GM19239 (cell line): Measurements from ENCODE around the gene LGALS12.
A peak's percentile ranks its signal among the peaks of the same experiment; 100 is the strongest.
"Not testable (repeated sequence)": the region's sequence is repeated elsewhere in the genome, so short reads cannot be mapped to it uniquely, and the experiment has no call there.

Experiments
- DNase-seq: peaks from one replicate; pipeline ENCODE4 v3.0.0; 2011; ENCODE audit warnings: low spot score; ENCODE audit not compliant: insufficient read length
- FAIRE-seq: peaks from 2 replicates; lab custom pipeline; 2011; peaks lifted over from hg19 to GRCh38; lab: Jason Lieb, UNC

Gene LGALS12

DNA sequence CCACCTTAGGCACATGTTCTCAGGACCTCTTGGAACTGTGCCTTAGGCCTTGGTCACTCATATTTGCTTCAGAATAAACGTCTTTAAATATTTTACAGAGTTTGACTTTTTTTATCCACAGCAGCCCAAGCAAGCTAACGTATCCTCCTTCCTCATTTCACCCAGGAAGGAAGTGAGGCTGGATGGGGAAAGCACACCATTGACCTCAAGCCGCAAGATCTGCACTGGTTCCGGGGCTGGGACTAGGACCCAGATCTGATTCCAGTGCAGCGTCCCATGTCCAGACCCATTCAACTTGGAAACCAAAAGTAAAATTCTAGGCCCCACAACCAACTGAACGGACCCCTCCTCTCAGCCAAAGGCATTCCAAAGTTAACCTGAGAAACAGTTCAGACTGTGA, 2.4 kb upstream of the LGALS12 start:
- DNase-seq (no peak), FAIRE-seq (no peak)

DNA sequence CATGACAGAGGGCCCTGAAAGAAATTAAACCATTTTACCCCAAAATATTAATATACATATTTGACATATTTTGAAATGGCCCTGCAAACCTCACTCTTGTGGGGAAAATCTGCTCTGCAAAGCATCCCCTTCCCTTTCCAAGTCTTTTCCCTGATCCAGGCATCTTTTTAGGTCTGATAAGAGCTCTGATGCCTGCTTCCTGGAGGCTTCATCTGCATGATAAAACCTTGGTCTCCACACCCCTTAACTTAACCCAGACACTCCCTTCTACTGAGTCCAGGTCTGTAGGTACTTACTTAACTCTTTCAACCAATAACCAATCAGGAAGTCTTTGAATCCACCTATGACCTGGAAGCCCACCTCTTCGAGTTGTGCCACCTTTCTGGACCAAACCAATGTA, 1.8 kb upstream of the LGALS12 start:
- DNase-seq, result no peak
- no peak for FAIRE-seq

DNA sequence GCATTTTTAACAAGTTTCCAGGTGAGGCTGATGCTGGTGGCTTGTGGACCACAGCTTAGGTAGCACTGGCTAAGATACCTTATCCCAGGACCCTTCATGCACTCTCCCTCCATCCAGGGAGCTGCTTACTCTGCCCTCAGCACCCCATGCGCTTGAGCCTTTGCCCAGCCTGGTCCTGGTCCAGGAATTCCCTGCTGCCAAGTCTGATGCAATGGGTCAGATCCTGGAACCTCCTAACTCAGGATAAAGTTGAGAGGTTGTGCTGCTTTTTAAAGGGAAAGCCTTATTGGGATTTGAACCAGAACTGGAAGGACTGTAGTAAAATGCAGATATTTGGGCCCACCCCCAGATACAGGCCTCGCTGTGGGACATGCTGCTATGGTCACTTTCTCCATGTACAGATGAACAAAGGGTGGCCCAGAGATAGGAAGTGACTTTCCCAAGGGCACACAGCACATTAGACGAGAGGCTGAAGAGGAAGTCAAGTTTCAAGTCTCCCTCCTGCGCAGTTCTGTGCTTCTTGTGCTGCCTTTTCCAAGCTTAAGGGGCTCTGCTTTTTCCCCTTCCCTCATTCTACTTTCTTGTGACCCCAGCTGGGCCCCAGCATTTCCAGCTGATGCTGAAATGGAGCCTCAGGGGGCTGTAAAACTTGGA, 824 bp upstream of the LGALS12 start:
- DNase-seq, result no peak
- peak; percentile 8 for FAIRE-seq

DNA sequence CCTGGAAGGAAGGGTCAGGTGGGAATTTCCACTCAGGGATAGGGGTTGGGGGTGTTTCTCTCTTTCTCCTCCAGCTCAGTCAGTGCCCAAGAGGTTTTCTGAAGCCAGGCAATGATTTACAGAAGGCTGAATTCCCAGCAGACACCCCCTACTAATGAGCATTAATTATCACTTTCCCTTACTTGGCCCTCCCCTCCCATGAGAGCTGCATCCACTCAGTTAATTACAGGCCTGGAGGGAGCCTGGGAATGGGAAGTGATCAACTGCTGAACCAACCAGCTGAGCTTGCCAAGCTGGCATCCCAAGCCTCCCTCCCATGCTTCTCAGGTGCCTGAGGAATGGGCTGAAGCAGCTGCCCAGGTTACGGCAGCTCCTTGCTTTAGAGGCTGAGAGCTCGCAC, 992 bp downstream of the LGALS12 start:
- DNase-seq (no peak), FAIRE-seq (no peak)

DNA sequence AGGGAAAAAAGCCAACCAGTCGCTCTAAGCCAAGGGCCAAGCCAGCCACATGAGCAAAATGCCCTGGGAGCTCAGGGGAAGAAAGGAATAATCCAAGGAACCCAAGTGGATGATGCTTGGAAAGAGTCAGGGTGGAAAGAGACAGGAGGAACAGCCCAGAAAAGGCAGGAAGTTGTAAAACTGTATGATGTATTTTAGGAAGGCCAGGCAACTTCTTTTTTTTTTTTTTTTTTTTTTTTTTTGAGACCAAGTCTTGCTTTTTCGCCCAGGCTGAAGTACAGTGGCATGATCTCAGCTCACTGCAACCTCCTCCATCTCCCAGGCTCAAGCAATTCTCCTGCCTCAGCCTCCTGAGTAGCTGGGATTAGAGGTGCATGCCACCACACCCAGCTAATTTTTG, 1.6 kb downstream of the LGALS12 start:
- no peak for FAIRE-seq
- no peak for DNase-seq

DNA sequence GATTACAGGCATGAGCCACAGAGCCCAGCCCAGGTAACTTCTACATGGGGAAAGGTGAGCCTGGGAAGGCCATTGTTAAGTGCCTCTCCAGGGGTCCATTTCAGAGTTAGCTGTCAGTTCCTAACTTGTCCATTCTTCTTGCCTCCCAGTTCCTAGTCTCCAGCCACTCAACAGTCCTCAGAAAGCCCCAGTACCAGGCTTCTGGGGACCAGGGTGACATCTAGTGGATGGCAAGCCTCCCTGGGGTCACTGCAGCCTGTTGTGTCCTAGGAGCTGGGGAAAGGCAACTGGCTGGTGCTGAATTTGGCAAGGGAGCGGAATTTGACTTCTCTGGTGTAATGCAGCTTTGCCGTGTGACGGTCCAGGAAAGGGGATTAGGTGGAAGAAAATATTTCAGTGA, 2.1 kb downstream of the LGALS12 start:
- DNase-seq (no peak), FAIRE-seq (no peak)

DNA sequence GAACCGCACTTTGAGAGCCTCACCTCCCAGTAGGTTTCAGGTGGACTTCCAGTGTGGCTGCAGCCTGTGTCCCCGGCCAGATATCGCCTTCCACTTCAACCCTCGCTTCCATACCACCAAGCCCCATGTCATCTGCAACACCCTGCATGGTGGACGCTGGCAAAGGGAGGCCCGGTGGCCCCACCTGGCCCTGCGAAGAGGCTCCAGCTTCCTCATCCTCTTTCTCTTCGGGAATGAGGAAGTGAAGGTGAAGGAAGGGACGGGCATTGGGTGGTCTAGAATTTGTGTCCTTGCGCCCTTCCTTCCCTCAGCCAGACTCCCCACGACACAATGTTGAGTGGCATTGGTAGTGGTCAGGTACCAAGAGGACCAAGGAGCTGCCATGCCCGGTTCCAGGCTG, 2.9 kb downstream of the LGALS12 start:
- DNase-seq (no peak), FAIRE-seq (no peak)

DNA sequence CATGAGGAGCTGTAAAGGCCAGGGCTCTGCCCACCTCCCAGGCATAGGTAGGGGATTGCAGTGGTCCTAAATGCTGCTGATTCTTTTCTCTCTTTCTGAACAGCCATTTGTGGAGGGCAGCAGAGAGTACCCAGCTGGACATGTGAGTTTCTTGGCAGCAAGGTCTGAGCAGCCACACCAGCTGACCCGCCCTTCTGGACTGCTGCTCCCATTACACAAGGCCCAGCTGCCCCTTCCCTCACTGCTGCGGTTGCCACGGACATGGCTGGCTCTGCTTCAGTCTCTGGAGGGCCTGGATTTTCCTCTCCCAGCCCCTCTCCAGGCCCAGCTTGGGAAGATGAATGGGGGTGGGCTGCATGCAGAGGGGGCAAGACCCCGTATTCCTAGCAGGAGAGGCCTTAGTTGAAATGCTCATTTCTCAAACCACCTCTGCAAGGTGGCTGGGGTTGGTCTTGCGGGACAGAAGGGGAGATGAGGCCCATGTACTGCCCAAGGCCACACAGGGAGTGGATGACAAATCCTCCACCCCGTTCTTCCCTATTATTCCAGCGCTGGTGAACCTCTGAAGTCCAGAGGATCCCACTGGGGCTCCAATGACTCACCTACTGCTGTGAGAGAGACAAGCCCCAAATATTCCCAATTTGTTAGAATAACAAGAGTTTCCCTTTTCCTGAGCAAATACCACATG, 4.6 kb downstream of the LGALS12 start:
- no peak for FAIRE-seq

DNA sequence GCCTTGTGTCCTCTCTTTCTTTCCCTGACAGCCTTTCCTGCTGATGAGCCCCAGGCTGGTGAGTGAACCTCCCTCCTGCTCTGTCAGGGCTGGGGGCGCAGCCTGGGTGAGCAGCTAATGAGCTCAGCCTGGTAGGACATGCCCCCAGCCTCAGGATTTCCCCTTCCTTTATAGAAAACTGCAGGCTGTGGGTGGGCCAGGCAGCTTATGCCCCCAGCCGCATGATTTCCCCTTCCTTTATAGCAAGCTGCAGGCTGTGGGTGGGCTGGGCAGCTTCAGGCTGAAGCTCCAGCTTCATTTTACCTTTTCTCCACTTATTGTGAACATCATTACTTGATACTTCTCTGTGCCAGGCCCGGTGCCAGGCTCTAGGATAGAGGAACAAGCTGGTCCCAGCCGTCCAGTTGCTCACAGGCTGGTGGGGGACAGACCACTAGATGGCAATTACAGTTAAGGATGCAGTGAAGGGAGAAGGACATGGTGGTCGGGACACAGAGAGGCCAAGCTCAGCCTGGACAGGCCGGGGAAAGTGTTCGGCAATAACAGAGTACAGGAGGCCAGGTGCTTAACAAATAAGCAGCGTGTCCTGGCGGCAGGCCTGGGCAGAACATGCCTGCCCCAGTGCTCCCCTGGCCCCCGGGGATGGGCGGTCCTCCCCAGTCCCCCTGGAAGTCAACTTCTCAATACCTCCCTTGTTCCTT, 5.3 kb downstream of the LGALS12 start:
- DNase-seq (no peak), FAIRE-seq (no peak)

More for the DNA sequence above, 4.6 kb downstream of the LGALS12 start:
- DNase-seq, result no peak

DNA sequence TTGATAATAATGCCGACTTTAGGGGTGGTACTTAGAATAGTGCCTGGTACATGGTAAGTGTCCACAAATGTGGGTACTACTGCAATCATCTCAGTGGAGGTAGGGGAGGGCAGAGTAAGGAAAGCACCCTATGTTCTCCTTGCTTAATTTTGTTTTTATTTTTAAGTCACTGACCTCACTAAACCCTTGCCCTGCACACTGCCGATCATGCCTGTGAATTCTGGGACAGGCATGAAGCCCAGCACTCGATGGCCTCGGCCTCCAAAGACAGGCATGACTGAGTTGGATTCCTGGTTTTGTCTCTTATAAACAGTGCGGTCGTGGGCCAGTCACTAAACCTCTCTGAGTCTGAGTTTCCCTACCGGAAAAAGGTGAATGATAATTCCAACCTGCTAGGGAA, 6.9 kb downstream of the LGALS12 start:
- FAIRE-seq (no peak), DNase-seq (no peak)

DNA sequence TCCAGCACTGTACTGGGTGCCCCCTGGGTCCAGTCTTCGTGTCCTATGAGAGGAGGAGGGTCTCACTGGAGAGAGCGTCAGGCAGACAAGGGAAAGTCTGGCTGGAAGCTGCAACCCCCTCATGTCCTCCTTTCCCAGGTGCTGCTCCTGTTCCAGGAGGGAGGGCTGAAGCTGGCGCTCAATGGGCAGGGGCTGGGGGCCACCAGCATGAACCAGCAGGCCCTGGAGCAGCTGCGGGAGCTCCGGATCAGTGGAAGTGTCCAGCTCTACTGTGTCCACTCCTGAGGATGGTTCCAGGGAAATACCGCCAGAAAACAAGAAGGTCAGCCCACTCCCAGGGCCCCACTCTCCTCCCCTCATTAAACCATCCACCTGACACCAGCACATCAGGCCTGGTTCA, 10.2 kb downstream of the LGALS12 start:
- no peak for FAIRE-seq

DNA sequence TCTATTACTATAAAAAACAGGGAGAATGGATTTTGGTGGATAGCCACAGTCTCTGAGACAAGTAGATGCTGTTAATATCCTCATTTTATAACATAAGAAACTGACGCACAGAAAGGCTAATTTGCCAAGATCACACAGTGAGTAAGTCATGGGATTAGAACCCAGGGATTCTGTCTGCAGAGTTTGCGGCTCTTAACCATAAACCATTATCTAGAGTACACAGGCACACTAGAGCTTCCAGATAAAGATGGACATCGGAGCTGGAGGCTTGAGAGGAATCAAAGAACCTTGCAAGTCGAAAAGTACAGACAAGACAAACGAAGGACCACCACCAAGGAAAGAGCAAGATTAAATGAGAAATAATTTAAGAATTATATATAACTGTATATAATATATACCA, 11.3 kb downstream of the LGALS12 start:
- DNase-seq (no peak), FAIRE-seq (no peak)

More for the DNA sequence above, 10.2 kb downstream of the LGALS12 start:
- no peak for DNase-seq

DNA sequence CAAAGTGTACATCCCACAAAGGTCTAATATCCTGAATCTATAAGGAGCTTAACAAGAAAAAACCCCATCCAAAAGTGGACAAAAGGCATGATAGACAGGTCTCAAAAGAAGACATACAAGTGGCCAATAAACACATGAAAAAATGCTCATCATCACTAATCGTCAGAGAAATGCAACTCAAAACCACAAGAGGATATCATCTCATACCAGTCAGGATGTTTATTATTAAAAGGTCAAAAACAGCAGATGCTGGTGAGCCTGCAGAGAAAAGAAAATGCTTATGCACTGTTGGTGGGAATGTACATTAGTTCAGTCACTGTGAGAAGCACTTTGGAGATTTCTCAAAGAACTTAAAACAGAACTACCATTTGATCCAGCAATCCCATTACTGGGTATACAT, 12.7 kb downstream of the LGALS12 start:
- FAIRE-seq (no peak), DNase-seq (no peak)

DNA sequence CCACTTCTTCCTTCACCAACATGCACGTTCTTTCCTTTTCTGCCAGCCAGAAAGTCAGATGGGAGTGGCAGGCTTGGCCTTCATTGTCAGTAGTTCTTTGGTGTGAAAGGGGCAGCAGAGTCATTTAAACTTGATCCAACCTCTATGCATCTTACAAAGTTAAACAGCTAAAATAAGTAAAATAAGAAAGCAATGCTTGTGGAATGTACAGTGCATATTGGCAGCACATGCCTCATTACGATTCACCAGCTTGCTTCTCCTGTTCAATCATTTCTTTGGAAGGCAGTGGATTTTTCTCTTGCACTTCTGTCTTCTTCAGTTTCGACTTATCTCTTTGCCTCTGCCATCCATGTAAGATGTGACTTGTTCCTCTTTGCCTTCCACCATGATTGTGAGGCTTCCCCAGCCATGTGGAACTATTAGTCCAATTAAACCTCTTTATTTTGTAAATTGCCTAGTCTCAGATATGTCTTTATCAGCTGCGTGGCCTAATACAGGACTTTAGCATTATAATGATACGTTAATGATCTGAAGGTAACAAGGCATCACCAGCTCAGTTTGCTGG, 14.8 kb downstream of the LGALS12 start:
- no peak for FAIRE-seq

DNA sequence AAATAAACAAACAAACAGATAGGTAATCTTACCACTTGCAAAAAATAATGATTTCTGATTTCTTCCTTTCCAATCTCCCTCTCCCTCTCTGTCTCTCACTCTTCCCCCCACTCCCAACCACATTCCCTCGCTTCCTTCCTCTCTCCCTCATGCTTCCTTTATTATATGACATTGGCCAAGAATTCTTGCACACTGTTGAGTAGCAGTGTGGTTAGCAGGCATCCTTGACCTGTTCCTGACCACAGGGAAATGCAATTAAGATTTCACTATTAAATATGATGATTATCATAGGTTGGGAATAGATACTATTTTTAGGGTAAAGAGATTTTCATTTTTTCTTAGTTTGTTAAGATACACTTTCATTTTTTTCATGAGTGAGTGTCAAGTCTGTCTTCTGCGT, 16.0 kb downstream of the LGALS12 start:
- no peak for FAIRE-seq

More for the DNA sequence above, 14.8 kb downstream of the LGALS12 start:
- no peak for DNase-seq

DNA sequence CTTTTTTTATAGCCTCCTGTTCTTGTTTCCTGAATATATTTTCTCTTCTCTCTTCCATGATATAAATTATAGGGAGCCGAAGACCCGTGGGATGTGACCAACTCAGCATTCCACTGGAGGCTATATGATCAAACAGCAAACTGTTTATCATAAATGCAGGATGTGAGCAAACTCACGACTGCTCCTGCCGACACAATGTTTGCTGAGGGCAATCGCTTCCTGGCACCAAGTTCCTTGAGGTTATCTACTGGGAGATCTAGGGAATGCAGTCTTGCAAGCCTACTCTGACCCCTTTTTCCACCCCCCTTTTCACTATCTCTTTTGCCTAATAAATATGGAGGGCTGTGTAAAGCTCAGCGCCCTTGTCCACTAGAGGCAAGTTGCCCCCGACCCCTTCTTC, 17.3 kb downstream of the LGALS12 start:
- DNase-seq (no peak), FAIRE-seq (no peak)

More for the DNA sequence above, 16.0 kb downstream of the LGALS12 start:
- DNase-seq, result no peak

DNA sequence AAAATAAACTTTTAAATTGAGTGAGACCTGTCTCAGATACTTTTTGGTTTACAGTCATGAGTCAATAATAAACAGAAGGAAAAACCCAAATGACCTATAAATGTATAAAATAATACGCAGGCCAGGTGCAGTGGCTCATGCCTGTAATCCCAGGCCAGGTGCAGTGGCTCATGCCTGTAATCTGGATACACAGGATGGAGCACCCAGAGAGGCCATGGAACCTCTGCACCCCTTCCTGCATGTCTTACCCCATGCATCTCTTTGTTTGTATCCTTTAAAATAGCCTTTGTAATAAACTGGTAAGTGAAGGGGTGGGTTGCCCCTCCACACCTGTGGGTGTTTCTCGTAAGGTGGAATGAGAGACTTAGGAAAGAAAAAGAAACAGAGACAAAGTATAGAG, 21.8 kb downstream of the LGALS12 start:
- no peak for DNase-seq
- peak; percentile 87 for FAIRE-seq

DNA sequence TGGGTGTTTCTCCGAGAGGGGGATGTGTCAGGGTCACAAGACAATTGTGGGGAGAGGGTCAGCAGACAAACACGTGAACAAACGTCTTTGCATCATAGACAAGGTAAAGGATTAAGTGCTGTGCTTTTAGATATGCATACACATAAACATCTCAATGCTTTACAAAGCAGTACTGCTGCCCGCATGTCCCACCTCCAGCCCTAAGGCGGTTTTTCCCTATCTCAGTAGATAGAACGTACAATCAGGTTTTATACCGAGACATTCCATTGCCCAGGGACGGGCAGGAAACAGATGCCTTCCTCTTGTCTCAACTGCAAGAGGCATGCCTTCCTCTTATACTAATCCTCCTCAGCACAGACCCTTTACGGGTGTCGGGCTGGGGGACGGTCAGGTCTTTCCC, 22.3 kb downstream of the LGALS12 start:
- not testable (repeated sequence) for DNase-seq, FAIRE-seq

DNA sequence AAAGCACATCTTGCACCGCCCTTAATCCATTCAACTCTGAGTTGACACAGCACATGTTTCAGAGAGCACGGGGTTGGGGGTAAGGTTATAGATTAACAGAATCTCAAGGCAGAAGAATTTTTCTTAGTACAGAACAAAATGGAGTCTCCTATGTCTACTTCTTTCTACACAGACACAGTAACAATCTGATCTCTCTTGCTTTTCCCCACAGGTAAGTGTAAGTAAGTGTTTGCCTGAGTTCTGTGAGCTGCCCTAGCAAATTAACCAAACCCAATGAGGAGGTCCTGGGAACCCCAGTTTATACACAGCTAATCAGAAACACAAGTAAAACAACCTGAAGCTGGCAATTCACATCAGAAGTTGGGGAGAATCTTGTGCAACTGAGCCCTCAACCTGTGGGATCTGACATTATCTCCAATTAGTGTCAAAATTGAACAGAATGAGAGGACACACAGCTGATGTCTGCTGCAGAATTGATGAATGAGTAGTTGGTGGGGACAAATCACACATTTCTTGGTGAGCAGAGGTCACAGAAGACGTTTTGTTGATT, 22.9 kb downstream of the LGALS12 start:
- not testable (repeated sequence) for FAIRE-seq, DNase-seq

DNA sequence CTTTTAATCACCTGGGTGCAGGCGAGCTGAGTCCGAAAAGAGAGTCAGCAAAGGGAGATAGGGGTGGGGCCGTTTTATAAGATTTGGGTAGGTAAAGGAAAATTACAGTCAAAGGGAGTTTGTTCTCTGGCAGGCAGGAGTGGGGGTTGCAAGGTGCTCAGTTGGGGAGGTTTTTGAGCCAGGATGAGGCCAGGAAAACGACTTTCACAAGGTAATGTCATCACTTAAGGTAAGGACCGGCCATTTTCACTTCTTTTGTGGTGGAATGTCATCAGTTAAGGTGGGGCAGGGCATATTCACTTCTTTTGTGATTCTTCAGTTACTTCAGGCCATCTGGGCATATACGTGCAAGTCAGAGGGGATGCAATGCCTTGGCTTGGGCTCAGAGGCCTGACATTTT, 23.5 kb downstream of the LGALS12 start:
- FAIRE-seq, result not testable (repeated sequence)

DNA sequence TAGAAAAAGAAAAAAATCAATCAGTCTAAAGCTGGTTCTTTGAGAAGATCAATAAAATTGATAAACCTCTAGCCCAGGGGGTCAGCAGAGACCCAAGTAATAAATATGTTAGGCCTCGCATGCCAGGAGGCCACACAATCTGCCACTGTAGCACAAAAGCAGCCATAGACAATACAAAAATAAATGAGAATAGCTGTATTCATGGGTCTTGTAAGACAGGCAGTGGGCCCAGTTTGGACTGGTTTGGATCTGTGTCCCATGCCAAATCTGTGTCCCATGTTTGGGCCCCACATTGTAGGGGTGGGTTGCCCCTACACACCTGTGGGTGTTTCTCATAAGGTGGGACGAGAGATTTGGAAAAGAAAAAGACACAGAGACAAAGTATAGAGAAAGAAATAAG, 24.1 kb downstream of the LGALS12 start:
- DNase-seq, result no peak
- no peak for FAIRE-seq

More for the DNA sequence above, 23.5 kb downstream of the LGALS12 start:
- not testable (repeated sequence) for DNase-seq
